Stomach (tissue), 4 donors: ENCODE measurements around the gene FAM171A1.

Experiments
- EP300 ChIP-seq: sonication (generic); formaldehyde crosslinking; IDR thresholded peaks from one replicate; pipeline ENCODE4 v1.6.1; 2017; ENCODE audit warnings: antibody characterized with exemption
- TF ChIP-seq, protein P1 (sequence below), 7 experiments: fragments of 450-650 bp in 4 of 7; fragments of 200-600 bp in 3 of 7; sonication (generic) in 3 of 7; IDR thresholded peaks; one replicate each; pipeline ENCODE4 v1.5.1; 2016 to 2019; ENCODE audit warnings: antibody characterized with exemption in 7 of 7, control low read depth in 2 of 7, mild to moderate bottlenecking in 1 of 7

DNA sequence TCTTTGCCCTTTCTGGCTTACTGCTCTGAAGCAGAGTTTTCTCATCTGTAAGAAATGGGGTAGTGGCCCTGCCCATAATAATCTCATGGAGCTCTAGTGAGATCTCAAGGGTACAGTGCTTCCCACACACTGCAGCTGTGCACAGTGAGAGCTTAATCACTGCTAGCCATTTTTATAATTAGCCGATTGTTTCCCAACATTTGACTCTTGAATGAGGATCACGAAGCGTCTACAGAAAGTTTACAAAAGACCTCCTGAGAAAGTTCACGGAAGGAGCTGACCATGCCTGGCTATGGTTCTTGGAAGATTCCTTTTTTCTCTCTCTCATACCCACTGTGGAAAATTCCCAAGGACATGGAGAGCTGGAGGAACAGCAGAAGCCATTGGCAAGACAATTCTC lies 70.4 kb downstream of the FAM171A1 start:
- no peak for TF ChIP-seq EP300
- TF ChIP-seq, protein P1, sequence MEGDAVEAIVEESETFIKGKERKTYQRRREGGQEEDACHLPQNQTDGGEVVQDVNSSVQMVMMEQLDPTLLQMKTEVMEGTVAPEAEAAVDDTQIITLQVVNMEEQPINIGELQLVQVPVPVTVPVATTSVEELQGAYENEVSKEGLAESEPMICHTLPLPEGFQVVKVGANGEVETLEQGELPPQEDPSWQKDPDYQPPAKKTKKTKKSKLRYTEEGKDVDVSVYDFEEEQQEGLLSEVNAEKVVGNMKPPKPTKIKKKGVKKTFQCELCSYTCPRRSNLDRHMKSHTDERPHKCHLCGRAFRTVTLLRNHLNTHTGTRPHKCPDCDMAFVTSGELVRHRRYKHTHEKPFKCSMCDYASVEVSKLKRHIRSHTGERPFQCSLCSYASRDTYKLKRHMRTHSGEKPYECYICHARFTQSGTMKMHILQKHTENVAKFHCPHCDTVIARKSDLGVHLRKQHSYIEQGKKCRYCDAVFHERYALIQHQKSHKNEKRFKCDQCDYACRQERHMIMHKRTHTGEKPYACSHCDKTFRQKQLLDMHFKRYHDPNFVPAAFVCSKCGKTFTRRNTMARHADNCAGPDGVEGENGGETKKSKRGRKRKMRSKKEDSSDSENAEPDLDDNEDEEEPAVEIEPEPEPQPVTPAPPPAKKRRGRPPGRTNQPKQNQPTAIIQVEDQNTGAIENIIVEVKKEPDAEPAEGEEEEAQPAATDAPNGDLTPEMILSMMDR (IDR thresholded peaks at IDR 0.05), result no peak
